ENCODE data around the gene TSHR. TPM values are rescaled to one million over a fixed set of nuclear protein-coding genes. Genes with fewer than 3 reads are reported as not detected.

Gene TSHR
- total and polyA plus RNA-seq, 7 donors = 0.47 to 0.60 TPM; not detected in 5

DNA sequence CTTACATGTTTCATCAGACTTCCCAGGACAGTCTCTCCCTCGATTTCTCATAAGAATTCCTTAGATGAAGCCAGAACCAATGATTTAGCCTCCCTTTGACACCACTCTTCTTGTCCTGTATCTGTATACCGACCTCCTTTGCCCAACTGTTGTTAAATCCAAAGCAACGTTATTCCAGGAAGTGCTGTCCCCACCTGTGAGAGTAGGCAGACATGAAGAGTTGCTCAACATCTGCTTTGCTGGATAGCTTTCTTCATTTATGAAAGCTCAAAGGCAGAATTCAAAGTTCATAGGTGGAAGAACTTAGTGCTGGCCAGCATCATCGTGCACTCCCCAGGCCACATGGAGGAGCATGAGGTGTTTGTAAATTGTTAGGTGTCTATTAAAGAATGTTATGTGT is 209.8 kb downstream of the TSHR start:
- H3K9me3 ChIP-seq = no peaks in the 10 kb centered on the region
- no peak for TF ChIP-seq POLR2A (IDR thresholded peaks at IDR 0.05)
- TF ChIP-seq POLR2AphosphoS5 (IDR thresholded peaks at IDR 0.05) = no peak
- peaks cover 0 to 8% (median 3%) of the 10 kb centered on the region in 4 donors for H3K4me1 ChIP-seq
- no peak for DNase-seq
- WGBS, 2 donors = 48 to 58% methylated on average over 4 of the region's 4 CpGs
- H3K4me3 ChIP-seq = no peak overlapping the region
- no peak overlapping the region for H3K27ac ChIP-seq
- intact Hi-C loops (cut with DNase I) = no loop called here
- no peaks in the 10 kb centered on the region for H3K27me3 ChIP-seq
- no peaks in the 10 kb centered on the region for H3K36me3 ChIP-seq

DNA sequence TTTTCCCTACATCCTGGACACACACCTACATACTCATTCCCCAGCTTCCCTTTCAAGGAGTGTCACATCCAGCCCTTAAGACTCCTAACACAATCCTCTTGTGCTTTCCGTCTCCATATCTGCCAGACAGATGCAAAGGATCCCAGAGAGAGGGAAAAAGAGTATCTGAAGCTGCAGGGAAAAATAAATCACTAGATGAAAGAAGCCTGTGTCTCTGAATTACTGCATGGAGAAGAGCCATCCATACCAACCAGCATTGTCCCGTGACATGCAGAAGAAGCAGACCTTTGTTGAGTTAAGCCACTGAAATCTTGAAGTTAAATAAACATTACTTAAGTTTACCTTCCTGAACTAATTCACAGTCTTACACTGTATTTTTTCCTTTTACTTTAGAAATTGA is 210.7 kb downstream of the TSHR start:
- no peaks in the 10 kb centered on the region for H3K36me3 ChIP-seq
- H3K9me3 ChIP-seq = no peaks in the 10 kb centered on the region
- H3K4me3 ChIP-seq = no peak overlapping the region
- WGBS, 2 donors = 89 to 90% methylated on average over 2 of the region's 2 CpGs
- no peak overlapping the region for H3K27ac ChIP-seq
- peaks cover 0 to 14% (median 8%) of the 10 kb centered on the region in 4 donors for H3K4me1 ChIP-seq
- TF ChIP-seq EP300 (IDR thresholded peaks at IDR 0.05) (no peak), POLR2AphosphoS5 (IDR thresholded peaks at IDR 0.05) (no peak), POLR2A (IDR thresholded peaks at IDR 0.05) (no peak)
- TF ChIP-seq, protein P1, sequence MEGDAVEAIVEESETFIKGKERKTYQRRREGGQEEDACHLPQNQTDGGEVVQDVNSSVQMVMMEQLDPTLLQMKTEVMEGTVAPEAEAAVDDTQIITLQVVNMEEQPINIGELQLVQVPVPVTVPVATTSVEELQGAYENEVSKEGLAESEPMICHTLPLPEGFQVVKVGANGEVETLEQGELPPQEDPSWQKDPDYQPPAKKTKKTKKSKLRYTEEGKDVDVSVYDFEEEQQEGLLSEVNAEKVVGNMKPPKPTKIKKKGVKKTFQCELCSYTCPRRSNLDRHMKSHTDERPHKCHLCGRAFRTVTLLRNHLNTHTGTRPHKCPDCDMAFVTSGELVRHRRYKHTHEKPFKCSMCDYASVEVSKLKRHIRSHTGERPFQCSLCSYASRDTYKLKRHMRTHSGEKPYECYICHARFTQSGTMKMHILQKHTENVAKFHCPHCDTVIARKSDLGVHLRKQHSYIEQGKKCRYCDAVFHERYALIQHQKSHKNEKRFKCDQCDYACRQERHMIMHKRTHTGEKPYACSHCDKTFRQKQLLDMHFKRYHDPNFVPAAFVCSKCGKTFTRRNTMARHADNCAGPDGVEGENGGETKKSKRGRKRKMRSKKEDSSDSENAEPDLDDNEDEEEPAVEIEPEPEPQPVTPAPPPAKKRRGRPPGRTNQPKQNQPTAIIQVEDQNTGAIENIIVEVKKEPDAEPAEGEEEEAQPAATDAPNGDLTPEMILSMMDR (IDR thresholded peaks at IDR 0.05) = no peak
- no peaks in the 10 kb centered on the region for H3K27me3 ChIP-seq
- no peak for DNase-seq
- intact Hi-C loops (cut with DNase I) = no loop called here

- H3K27me3 ChIP-seq = no peaks in the 10 kb centered on the region
- peak overlapping the region; percentile 90 to 93 (median 92) for H3K27ac ChIP-seq
- intact Hi-C loops (cut with DNase I) = no loop called here
- H3K9me3 ChIP-seq = no peaks in the 10 kb centered on the region
- TF ChIP-seq EP300 (IDR thresholded peaks at IDR 0.05) = no peak
- no peak for TF ChIP-seq POLR2A (IDR thresholded peaks at IDR 0.05)
- TF ChIP-seq, protein P1 (IDR thresholded peaks at IDR 0.05) = no peak
- TF ChIP-seq POLR2AphosphoS5 (IDR thresholded peaks at IDR 0.05) = no peak
- no peaks in the 10 kb centered on the region for H3K36me3 ChIP-seq
- H3K4me3 ChIP-seq = peak overlapping the region in 3 of 4 donors; percentile 67 to 74 (median 69)
- no peak for DNase-seq
- 63 to 68% methylated on average over 4 of the region's 4 CpGs for WGBS, 2 donors
- peaks cover 0 to 14% (median 9%) of the 10 kb centered on the region in 4 donors for H3K4me1 ChIP-seq
These were observed 213.8 kb downstream of the TSHR start for GRCh38 chr14:81169267-81169666.

- peak overlapping the region; percentile 90 to 93 (median 92) for H3K27ac ChIP-seq
- H3K4me3 ChIP-seq = peak overlapping the region; percentile 59 to 74 (median 68)
- H3K4me1 ChIP-seq = peaks cover 0 to 14% (median 9%) of the 10 kb centered on the region in 4 donors
- intact Hi-C loops (cut with DNase I) = loop anchor here (1.0 to 5.0 kb wide), 3 partner anchors 49 to 217 kb away; no protein-coding TSS in a partner anchor
- H3K27me3 ChIP-seq = no peaks in the 10 kb centered on the region
- no peaks in the 10 kb centered on the region for H3K36me3 ChIP-seq
- WGBS, 2 donors = 2% methylated on average over 10 of the region's 10 CpGs
- DNase-seq = peak; percentile 87
- H3K9me3 ChIP-seq = no peaks in the 10 kb centered on the region
- TF ChIP-seq EP300 (IDR thresholded peaks at IDR 0.05) (no peak), POLR2AphosphoS5 (IDR thresholded peaks at IDR 0.05) (peak in 2 of 4 donors; percentile 21 to 55)
These were observed 214.3 kb downstream of the TSHR start for GRCh38 chr14:81169711-81170103.

DNA sequence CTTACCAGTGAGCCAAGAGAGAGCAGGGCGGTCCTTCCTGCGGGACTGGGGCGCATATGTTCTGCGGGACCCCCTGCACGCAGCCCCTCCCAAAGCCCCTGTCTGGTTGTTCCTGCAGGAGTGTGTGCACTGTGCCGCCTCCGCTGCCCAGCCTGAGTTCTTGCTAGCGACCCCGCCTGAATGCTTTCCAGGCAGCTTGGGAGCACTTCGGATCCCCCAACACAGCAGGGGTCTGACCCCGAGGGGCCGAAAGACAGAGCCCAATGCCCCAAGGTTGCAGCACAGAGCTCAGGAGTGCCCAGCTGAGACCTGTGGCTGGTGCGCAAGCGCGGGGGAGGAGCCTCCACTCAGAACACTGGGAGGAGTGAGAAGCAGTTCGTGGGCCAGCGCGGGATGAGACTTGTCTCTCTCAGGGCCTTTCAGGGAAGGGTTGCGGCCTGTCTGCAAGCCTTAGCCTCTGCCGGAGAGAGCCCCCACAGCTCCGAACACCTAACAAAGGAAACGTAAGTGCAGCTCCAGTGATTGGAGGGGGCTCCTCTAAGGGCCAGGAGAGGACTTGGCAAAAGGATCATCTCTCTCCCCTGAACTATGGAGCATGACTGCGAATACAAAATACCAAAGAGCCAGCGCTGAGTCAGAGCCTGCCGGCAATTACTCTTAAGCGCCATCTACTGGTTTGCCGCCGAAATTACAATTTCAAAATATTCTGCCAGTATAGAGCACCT is 214.8 kb downstream of the TSHR start:
- H3K4me1 ChIP-seq = peaks cover 0 to 14% (median 9%) of the 10 kb centered on the region in 4 donors
- intact Hi-C loops (cut with DNase I) = loop anchor here (1.0 to 5.0 kb wide), 3 partner anchors 49 to 218 kb away; no protein-coding TSS in a partner anchor

More for the DNA sequence above, 214.8 kb downstream of the TSHR start:
- 0% methylated on average over 28 of the region's 28 CpGs for WGBS, 2 donors
- peak; percentile 97 for DNase-seq
- no peaks in the 10 kb centered on the region for H3K27me3 ChIP-seq
- no peaks in the 10 kb centered on the region for H3K9me3 ChIP-seq
- TF ChIP-seq, protein P1 (IDR thresholded peaks at IDR 0.05) = peak; percentile 55 to 89 (median 85)
- TF ChIP-seq EP300 (IDR thresholded peaks at IDR 0.05) (no peak), POLR2A (IDR thresholded peaks at IDR 0.05) (peak; percentile 21 to 60), POLR2AphosphoS5 (IDR thresholded peaks at IDR 0.05) (peak; percentile 65 to 83 (median 78))
- H3K27ac ChIP-seq = peak overlapping the region; percentile 90 to 93 (median 92)
- peak overlapping the region; percentile 59 to 74 (median 68) for H3K4me3 ChIP-seq
- H3K36me3 ChIP-seq = no peaks in the 10 kb centered on the region

All from sigmoid colon (tissue), 7 donors.